Measurements from ENCODE around the gene GPR35.
"Not testable (repeated sequence)": the region's sequence is repeated elsewhere in the genome, so short reads cannot be mapped to it uniquely, and the experiment has no call there.

Gene GPR35

DNA sequence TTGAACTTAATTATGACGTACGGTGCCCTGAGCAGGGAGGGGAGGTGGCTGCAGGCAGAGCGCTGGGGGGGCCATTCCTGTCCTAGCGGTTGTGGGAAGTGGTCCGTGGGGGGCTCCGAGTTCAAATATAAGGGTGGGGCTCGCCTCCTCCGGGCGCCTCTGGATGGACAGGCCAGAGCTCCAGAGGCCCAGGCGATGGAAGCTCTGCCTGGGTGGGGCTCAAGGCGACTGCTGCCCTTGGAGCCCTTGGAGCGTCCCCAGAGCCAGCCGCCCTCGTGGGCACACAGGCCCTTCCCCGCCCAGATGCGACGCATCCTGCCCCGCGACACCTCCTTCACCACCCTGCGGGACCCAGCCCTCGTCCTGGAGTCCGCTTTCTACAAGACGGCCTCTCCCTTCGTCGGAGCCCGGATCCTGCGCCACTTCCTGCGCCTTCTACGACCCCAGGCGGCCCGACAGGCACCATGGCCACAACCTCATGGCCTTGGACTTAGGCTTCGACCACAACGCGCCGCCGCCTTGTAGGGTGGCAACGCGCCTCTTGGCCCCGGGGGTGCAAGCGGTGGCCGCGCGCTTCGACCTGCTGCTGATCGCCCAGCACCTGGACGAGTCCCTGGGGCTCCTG is 46.9 kb downstream of the GPR35 start:
- TF ChIP-seq, protein P1, sequence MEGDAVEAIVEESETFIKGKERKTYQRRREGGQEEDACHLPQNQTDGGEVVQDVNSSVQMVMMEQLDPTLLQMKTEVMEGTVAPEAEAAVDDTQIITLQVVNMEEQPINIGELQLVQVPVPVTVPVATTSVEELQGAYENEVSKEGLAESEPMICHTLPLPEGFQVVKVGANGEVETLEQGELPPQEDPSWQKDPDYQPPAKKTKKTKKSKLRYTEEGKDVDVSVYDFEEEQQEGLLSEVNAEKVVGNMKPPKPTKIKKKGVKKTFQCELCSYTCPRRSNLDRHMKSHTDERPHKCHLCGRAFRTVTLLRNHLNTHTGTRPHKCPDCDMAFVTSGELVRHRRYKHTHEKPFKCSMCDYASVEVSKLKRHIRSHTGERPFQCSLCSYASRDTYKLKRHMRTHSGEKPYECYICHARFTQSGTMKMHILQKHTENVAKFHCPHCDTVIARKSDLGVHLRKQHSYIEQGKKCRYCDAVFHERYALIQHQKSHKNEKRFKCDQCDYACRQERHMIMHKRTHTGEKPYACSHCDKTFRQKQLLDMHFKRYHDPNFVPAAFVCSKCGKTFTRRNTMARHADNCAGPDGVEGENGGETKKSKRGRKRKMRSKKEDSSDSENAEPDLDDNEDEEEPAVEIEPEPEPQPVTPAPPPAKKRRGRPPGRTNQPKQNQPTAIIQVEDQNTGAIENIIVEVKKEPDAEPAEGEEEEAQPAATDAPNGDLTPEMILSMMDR (IDR thresholded peaks at IDR 0.05; ENCODE audit: insufficient read depth, low read length, poor library complexity, severe bottlenecking), result no peak
- DNase-seq (ENCODE audit: extremely low read depth, insufficient read length), result no peak
- Histone ChIP-seq H3K4me3 (replicated peaks; ENCODE audit: low read depth, low read length) (no peak overlapping the region), H3K27me3 (replicated peaks; ENCODE audit: control insufficient read depth, insufficient read depth, low read length) (no peaks in the 10 kb centered on the region), H3K36me3 (ENCODE audit: control insufficient read depth, insufficient read depth, low read length) (no peaks in the 10 kb centered on the region)

DNA sequence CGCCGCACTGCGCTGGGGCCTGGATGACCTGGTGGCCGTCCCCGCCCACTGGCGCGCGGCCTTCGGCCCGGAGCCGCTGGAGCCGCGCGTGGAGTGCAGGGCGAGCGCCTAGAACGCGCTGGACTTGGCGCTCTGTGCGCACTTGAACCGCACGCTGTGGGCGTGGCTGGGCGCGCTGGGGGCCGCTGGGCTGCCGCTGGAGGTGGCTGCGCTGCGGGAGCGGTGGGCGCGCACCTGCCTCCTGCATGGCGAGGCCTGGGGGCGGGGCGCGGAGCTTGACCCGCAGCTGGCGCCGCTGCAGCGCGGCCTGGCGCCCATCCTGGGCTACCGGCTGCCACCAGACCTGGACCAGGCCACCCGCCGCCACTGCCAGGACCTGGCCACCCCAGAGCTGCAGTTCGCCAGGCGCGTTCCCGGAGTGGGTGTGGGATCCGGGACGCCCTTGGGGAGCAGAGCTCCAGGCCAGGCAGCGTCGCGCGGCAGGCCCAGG is 47.5 kb downstream of the GPR35 start:
- Histone ChIP-seq H3K27me3 (replicated peaks; ENCODE audit: control insufficient read depth, insufficient read depth, low read length) (no peaks in the 10 kb centered on the region), H3K4me3 (replicated peaks; ENCODE audit: low read depth, low read length) (no peak overlapping the region), H3K36me3 (ENCODE audit: control insufficient read depth, insufficient read depth, low read length) (no peaks in the 10 kb centered on the region)
- no peak for DNase-seq (ENCODE audit: extremely low read depth, insufficient read length)
- TF ChIP-seq, protein P1 (IDR thresholded peaks at IDR 0.05; ENCODE audit: insufficient read depth, low read length, poor library complexity, severe bottlenecking), result no peak

DNA sequence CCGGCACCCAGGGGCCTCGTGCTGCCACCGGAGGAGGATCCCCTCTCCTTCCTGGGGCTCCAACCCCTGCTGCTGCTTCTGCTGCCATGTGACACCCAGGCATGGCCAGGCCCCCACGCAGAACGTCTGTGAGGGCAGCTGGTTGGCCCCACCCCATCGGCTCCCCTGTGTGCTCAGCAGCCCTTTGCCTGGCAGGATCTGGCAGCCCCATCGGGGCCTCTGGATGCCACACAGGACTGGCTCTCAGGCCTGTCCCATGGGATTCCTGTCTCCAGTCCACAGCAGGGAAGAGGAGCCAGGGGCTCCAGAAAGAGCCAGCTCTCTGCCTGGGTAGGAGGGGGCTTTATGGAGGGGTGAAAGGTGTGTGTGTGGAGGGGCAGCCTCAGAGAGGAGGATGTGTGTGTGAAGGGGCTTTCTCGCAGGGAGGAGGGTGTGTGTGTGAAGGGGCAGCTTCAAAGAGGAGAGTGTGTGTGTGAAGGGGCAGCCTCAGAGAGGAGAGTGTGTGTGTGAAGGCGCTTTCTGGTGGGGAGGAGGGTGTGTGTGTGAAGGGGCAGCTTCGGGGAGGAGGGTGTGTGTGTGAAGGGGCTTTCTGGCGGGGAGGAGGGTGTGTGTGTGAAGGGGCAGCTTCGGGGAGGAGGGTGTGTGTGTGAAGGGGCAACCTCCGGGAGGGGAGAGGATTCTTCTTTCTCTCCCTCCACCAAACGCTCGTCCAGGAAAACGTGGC is 49.3 kb downstream of the GPR35 start:
- H3K36me3 ChIP-seq (ENCODE audit: control insufficient read depth, insufficient read depth, low read length); H3K27me3 ChIP-seq (replicated peaks; ENCODE audit: control insufficient read depth, insufficient read depth, low read length); H3K4me3 ChIP-seq (replicated peaks; ENCODE audit: low read depth, low read length); DNase-seq (ENCODE audit: extremely low read depth, insufficient read length): not testable (repeated sequence)

DNA sequence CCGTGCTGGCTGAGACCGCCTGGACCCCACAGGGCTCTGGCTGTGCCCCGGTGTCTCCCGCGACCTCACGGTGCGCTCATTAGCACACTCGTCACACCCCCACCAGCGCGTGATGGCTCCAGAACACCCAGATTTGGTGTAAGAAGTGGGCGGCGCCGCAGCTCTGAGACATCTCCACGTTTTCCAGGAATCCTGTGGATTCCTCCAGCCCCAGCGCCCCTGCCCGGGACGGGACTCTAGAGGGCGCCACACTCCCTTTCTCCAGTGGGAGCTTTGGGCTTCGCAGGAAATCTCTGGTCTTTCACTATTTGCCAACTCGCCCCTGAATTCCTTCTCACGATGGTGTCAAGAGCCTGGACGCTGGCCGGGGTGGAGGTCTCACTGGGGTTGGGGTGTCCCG is 50.1 kb downstream of the GPR35 start:
- H3K36me3 ChIP-seq (ENCODE audit: control insufficient read depth, insufficient read depth, low read length); H3K27me3 ChIP-seq (replicated peaks; ENCODE audit: control insufficient read depth, insufficient read depth, low read length); DNase-seq (ENCODE audit: extremely low read depth, insufficient read length); H3K4me3 ChIP-seq (replicated peaks; ENCODE audit: low read depth, low read length): not testable (repeated sequence)

DNA sequence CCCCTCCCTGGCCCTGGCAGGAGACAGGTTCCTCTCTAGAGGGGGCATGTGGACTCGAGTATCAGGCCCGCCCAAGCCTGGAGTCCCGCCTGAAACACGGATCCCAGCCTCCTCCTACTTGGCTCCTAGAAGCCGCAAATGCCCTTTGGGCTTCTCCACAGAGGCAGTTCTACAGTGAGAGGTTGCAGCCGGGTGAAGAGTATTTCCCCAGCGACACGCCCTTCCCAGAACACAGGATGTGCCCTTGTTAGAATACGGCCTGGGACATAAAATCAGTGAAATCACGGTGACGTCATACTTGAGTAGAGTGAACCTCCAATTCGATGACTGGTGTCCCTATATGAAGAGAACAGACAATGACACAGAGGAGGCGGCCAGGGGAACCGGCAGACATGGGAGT is 52.8 kb downstream of the GPR35 start:
- not testable (repeated sequence) for H3K36me3 ChIP-seq (ENCODE audit: control insufficient read depth, insufficient read depth, low read length); H3K27me3 ChIP-seq (replicated peaks; ENCODE audit: control insufficient read depth, insufficient read depth, low read length); DNase-seq (ENCODE audit: extremely low read depth, insufficient read length); H3K4me3 ChIP-seq (replicated peaks; ENCODE audit: low read depth, low read length)

- not testable (repeated sequence) for DNase-seq (ENCODE audit: extremely low read depth, insufficient read length); H3K27me3 ChIP-seq (replicated peaks; ENCODE audit: control insufficient read depth, insufficient read depth, low read length); H3K36me3 ChIP-seq (ENCODE audit: control insufficient read depth, insufficient read depth, low read length); H3K4me3 ChIP-seq (replicated peaks; ENCODE audit: low read depth, low read length)
Measured at GRCh38 chr2:240678909-240679308, 53.6 kb downstream of the GPR35 start.

GRCh38 chr2:240680185-240680584 is 54.9 kb downstream of the GPR35 start:
- H3K4me3 ChIP-seq (replicated peaks; ENCODE audit: low read depth, low read length); H3K27me3 ChIP-seq (replicated peaks; ENCODE audit: control insufficient read depth, insufficient read depth, low read length); DNase-seq (ENCODE audit: extremely low read depth, insufficient read length); H3K36me3 ChIP-seq (ENCODE audit: control insufficient read depth, insufficient read depth, low read length): not testable (repeated sequence)
